Upper lobe of left lung (tissue), 6 donors: ENCODE results near the gene LRRFIP1. TPM values are rescaled to one million over a fixed set of nuclear protein-coding genes. Genes with fewer than 3 reads are reported as not detected.

Source experiments
- ATAC-seq, 2 donors: fragments of 200-7000 bp; cut with Tn5 transposase; one replicate each; pipeline ENCODE4 v1.9.1; 2022; ENCODE audit warnings: mild to moderate bottlenecking in 2 of 2, moderate library complexity in 2 of 2; ENCODE audit not compliant: low FRiP score in 2 of 2
- DNase-seq, 2 donors: peaks; one replicate each; pipeline ENCODE4 v3.0.0-alpha.2; 2019 to 2020
- H3K27ac ChIP-seq, 4 donors: fragments of 200-600 bp; sonication (generic); one replicate each; pipeline ENCODE4 v1.5.1; 2016 to 2019
- H3K27me3 ChIP-seq, 4 donors: fragments of 200-600 bp; sonication (generic); one replicate each; pipeline ENCODE4 v1.5.1; 2017 to 2019
- H3K36me3 ChIP-seq, 4 donors: fragments of 200-600 bp; sonication (generic); one replicate each; pipeline ENCODE4 v1.5.1; 2016 to 2019
- H3K4me1 ChIP-seq, 4 donors: fragments of 200-600 bp; sonication (generic); one replicate each; pipeline ENCODE4 v1.5.1; 2018 to 2019
- H3K4me3 ChIP-seq, 4 donors: fragments of 200-600 bp; sonication (generic); one replicate each; pipeline ENCODE4 v1.5.1; 2017 to 2019; ENCODE audit warnings: mild to moderate bottlenecking in 2 of 4, moderate library complexity in 1 of 4
- H3K9me3 ChIP-seq, 4 donors: fragments of 200-600 bp; sonication (generic); one replicate each; pipeline ENCODE4 v1.5.1; 2018 to 2019
- EP300 ChIP-seq, 4 donors: sonication (generic); formaldehyde crosslinking; IDR thresholded peaks; one replicate each; pipeline ENCODE4 v1.5.1; 2017; ENCODE audit warnings: antibody characterized with exemption in 4 of 4, control low read depth in 2 of 4
- POLR2A ChIP-seq, 4 donors: fragments of 450-650 bp; IDR thresholded peaks; one replicate each; pipeline ENCODE4 v1.5.1; 2016 to 2017; ENCODE audit warnings: antibody characterized with exemption in 4 of 4, mild to moderate bottlenecking in 2 of 4
- POLR2AphosphoS5 ChIP-seq, 2 donors: sonication (generic); formaldehyde crosslinking; IDR thresholded peaks; one replicate each; pipeline ENCODE4 v1.5.1; 2017; ENCODE audit warnings: antibody characterized with exemption in 2 of 2
- WGBS, 2 donors: methylation state at CpG; one replicate each; pipeline ENCODE4 v1.1.5; 2017 to 2018; 5-methylcytosine and 5-hydroxymethylcytosine counted together
- total RNA-seq, 6 donors: library from RNA; depleted of rRNA in 4 of 6; stranded (reverse); fragments of >200 nt in 4 of 6; gene quantifications; one replicate each; pipeline versions ENCODE4 v1.1.0 to v1.2.1, GENCODE V29; 2016 to 2021
- TF ChIP-seq, protein P1 (sequence below), 6 experiments: fragments of 450-650 bp in 4 of 6; fragments of 200-600 bp in 2 of 6; sonication (generic) in 2 of 6; IDR thresholded peaks; one replicate each; pipeline ENCODE4 v1.5.1; 2016 to 2019; ENCODE audit warnings: antibody characterized with exemption in 6 of 6
- donor health status: DM: no; HTN: no; CAD: no; lungs with moderate emphysema.
- donor health status: DM: no; HTN: yes; CAD: no; lungs with severe emphysema.

The LRRFIP1 gene
- total RNA-seq, 6 donors from 2014 or later, result 185 to 291 (median 242) TPM

DNA sequence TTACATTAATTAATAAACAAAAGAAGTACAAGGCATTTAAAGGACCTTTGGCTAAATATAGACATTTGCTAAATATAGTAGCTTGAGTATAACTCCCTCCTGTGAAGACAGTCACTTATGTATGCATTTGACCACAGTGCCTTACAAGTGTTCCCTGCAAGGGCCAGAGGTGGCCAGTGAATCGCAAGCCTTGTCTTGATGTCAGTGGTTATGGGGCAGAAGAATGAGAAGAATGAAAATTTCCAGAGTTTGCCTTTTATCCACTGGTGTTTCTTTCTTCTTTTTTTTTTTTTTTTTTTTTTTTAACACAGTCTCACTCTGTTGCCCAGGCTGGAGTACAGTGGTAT is 1.8 kb downstream of the LRRFIP1 start:
- no peak for DNase-seq
- peaks cover 27 to 44% (median 39%) of the 10 kb centered on the region in 4 donors for H3K4me1 ChIP-seq
- H3K27ac ChIP-seq, result no peak overlapping the region
- 95 to 96% methylated on average over 1 of the region's 1 CpG for WGBS, 2 donors
- H3K36me3 ChIP-seq, result peaks cover 0 to 2% (median 0%) of the 10 kb centered on the region in 4 donors
- H3K4me3 ChIP-seq, result no peak overlapping the region
- H3K27me3 ChIP-seq, result no peaks in the 10 kb centered on the region
- no peak for ATAC-seq
- no peaks in the 10 kb centered on the region for H3K9me3 ChIP-seq
- no peak for TF ChIP-seq EP300 (IDR thresholded peaks at IDR 0.05)
- TF ChIP-seq POLR2AphosphoS5 (IDR thresholded peaks at IDR 0.05), result no peak
- no peak for TF ChIP-seq POLR2A (IDR thresholded peaks at IDR 0.05)
- TF ChIP-seq, protein P1, sequence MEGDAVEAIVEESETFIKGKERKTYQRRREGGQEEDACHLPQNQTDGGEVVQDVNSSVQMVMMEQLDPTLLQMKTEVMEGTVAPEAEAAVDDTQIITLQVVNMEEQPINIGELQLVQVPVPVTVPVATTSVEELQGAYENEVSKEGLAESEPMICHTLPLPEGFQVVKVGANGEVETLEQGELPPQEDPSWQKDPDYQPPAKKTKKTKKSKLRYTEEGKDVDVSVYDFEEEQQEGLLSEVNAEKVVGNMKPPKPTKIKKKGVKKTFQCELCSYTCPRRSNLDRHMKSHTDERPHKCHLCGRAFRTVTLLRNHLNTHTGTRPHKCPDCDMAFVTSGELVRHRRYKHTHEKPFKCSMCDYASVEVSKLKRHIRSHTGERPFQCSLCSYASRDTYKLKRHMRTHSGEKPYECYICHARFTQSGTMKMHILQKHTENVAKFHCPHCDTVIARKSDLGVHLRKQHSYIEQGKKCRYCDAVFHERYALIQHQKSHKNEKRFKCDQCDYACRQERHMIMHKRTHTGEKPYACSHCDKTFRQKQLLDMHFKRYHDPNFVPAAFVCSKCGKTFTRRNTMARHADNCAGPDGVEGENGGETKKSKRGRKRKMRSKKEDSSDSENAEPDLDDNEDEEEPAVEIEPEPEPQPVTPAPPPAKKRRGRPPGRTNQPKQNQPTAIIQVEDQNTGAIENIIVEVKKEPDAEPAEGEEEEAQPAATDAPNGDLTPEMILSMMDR (IDR thresholded peaks at IDR 0.05), result no peak

DNA sequence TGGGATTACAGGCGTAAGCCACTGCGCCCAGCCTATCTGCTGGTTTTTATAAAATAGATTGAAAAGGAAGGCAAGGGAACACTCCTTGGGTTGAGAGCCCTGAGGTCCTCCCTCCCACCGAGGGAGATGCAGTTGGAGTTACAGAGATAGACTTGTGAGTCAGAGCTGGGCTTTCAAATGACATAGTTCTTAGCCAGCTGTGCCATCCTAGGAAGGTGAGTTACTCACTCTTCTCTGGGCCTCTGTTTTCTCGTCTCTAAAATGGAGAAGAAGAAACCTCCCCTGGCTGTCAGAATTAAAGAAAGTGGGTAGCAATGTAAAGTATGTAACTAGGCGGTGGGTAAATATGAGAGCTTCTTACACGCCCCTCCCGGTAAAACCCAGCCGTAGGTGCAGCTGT is 2.4 kb downstream of the LRRFIP1 start:
- ATAC-seq, result no peak
- no peak for DNase-seq
- Histone ChIP-seq H3K4me1 (peaks cover 27 to 41% (median 36%) of the 10 kb centered on the region in 4 donors), H3K36me3 (peaks cover 0 to 2% (median 0%) of the 10 kb centered on the region in 4 donors), H3K27me3 (no peaks in the 10 kb centered on the region), H3K4me3 (no peak overlapping the region), H3K9me3 (no peaks in the 10 kb centered on the region), H3K27ac (no peak overlapping the region)
- WGBS, 2 donors, result 75 to 82% methylated on average over 8 of the region's 8 CpGs
- TF ChIP-seq, protein P1 (IDR thresholded peaks at IDR 0.05), result no peak

DNA sequence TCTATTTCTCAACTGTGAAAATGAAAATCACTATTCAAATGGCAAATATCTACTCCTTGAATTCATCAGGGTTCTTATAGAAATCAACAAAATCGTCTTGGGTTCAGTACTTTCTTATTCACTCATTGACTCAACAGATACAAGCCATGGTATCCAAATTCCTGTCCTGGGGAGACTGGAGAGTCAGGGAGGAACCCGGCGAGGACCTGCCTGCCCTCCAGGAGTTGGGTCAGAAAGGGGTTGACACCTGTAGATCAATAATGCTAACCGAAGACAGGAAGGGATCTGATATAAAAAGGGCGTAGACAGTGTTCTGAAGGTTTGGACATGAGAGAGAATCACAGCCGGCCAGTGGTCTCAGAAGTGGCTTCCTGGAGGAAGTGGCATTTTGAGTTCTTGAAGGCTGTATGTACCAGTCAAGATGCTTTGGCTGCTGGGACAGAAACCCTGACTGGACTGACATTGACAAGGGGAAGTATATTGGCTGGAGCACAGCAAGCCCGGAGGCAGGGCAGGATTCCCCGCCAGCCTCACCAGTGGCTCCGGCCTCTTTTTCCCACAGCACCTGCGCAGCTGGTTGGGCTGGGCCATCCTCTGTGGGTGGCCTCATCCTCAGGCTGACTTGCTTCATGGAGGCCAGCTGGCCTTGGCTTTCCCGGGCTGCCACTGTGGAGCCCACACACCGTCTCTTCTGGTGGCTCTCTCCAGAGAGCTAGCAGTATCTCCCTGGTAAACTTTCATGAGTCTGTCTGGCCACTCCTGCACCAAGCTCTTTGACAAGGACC is 3.0 kb downstream of the LRRFIP1 start:
- 77 to 79% methylated on average over 9 to 12 of the region's 12 CpGs for WGBS, 2 donors
- Histone ChIP-seq H3K4me1 (peaks cover 22 to 35% (median 33%) of the 10 kb centered on the region in 4 donors), H3K36me3 (peaks cover 0 to 2% (median 0%) of the 10 kb centered on the region in 4 donors), H3K4me3 (no peak overlapping the region), H3K27ac (no peak overlapping the region), H3K9me3 (no peaks in the 10 kb centered on the region), H3K27me3 (no peaks in the 10 kb centered on the region)
- no peak for DNase-seq
- TF ChIP-seq POLR2A (IDR thresholded peaks at IDR 0.05), result no peak
- no peak for TF ChIP-seq POLR2AphosphoS5 (IDR thresholded peaks at IDR 0.05)
- TF ChIP-seq, protein P1 (IDR thresholded peaks at IDR 0.05), result no peak
- no peak for TF ChIP-seq EP300 (IDR thresholded peaks at IDR 0.05)
- ATAC-seq, result no peak

DNA sequence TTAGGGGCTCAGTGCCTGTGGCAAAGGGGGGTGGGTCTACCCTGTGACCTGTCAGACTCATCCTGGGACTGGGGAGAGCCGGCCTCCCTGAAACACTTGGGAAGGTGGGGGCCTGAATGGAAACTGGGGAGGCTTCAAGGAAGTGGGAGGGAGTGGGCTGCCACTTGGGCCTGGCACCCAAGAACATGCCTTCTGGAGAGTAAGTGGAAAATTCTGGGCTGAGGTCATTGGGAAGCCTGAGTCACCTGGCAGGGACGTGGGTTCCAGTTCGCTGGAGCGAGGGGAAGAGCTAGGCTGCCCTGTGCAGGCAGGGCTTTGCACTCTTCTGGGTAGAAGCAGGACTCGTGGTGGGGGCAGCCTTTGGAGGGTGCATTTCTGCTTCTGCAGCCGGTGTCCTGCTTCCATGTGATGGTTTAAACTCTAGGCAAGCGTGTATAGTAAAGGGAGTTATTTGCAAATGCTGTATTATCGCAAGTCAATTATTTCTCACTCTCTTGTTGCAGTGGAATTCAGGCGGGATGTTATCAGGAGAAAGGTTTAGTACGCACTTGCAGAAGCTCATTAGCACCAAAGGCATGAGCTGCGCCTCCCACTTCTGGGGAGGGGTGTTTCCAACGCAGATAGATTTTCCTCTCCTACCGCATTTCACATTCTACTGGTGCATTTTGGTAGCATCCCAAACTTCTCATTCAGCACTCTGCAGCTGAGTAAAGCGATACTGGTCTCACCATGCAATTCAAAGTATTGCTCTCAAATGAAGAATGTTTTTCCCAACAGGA is 3.8 kb downstream of the LRRFIP1 start:
- TF ChIP-seq POLR2AphosphoS5 (IDR thresholded peaks at IDR 0.05) (no peak), EP300 (IDR thresholded peaks at IDR 0.05) (no peak), POLR2A (IDR thresholded peaks at IDR 0.05) (no peak)
- TF ChIP-seq, protein P1 (IDR thresholded peaks at IDR 0.05), result no peak
- DNase-seq, result no peak
- Histone ChIP-seq H3K27me3 (no peaks in the 10 kb centered on the region), H3K9me3 (no peaks in the 10 kb centered on the region), H3K36me3 (peaks cover 0 to 2% (median 0%) of the 10 kb centered on the region in 4 donors), H3K4me3 (no peak overlapping the region), H3K4me1 (peaks cover 15 to 27% (median 25%) of the 10 kb centered on the region in 4 donors), H3K27ac (no peak overlapping the region)
- 89 to 90% methylated on average over 14 of the region's 14 CpGs for WGBS, 2 donors
- ATAC-seq, result no peak
